Left lung (tissue), 10 donors: ENCODE data around the gene NAA38. TPM values are rescaled to one million over a fixed set of nuclear protein-coding genes. Genes with fewer than 3 reads are reported as not detected.

ENCODE experiments used
- ATAC-seq: fragments of 200-7000 bp; cut with Tn5 transposase; one replicate; pipeline ENCODE4 v1.9.1; 2020; ENCODE audit warnings: moderate library complexity
- DNase-seq, 4 donors: peaks; one replicate each; pipeline ENCODE4 v3.0.0-alpha.2; 2013 to 2020
- H3K27ac ChIP-seq, 2 donors: fragments of 200-600 bp; sonication (generic) in 1 of 2; one replicate each; pipeline versions ENCODE4 v1.5.0 to v1.8.0; 2020 to 2021
- H3K27me3 ChIP-seq, 2 donors: fragments of 200-600 bp; sonication (generic) in 1 of 2; one replicate each; pipeline versions ENCODE4 v1.5.0 to v1.8.0; 2020 to 2021
- H3K36me3 ChIP-seq, 2 donors: fragments of 200-600 bp; sonication (generic) in 1 of 2; one replicate each; pipeline versions ENCODE4 v1.5.0 to v1.8.0; 2020 to 2021
- H3K4me1 ChIP-seq, 2 donors: fragments of 200-600 bp; one replicate each; pipeline ENCODE4 v1.8.0; 2021
- H3K4me3 ChIP-seq, 2 donors: fragments of 200-600 bp; sonication (generic) in 1 of 2; one replicate each; pipeline versions ENCODE4 v1.5.0 to v1.8.0; 2020 to 2021; ENCODE audit warnings: mild to moderate bottlenecking in 1 of 2
- H3K9me3 ChIP-seq, 2 donors: fragments of 200-600 bp; sonication (generic) in 1 of 2; one replicate each; pipeline versions ENCODE4 v1.5.0 to v1.8.0; 2020 to 2021
- intact Hi-C, 2 donors: fragments of 100-400 bp; cut with DNase I; formaldehyde crosslinking; loops; one replicate each; pipeline versions ENCODE4 v1.11.2 to v1.14.2; 2022
- polyA plus RNA-seq, 6 donors: library from polyadenylated mRNA; unstranded; fragments of 120-200 nt; gene quantifications; one replicate each; pipeline ENCODE4 v1.2.1, GENCODE V29; 2013; ENCODE audit not compliant: insufficient read length in 6 of 6
- total RNA-seq, 2 donors: library from RNA; stranded (reverse); fragmentation: NEBNext Ultra II Directional; extraction: Animal tissue kit (Norgen Biotek cat#: 25700); gene quantifications; one replicate each; pipeline ENCODE4 v1.2.1, GENCODE V29; 2021
- TF ChIP-seq, protein P1 (sequence below), 2 donors: fragments of 200-600 bp; sonication (generic) in 1 of 2; IDR thresholded peaks; one replicate each; pipeline versions ENCODE4 v1.5.0 to v1.8.0; 2021; ENCODE audit warnings: antibody characterized with exemption in 2 of 2
- donor health status: DM: no; HTN: yes; CAD: no.
- donor health status: DM: no; HTN: no; CAD: no.

The NAA38 gene
- total and polyA plus RNA-seq, 8 donors: 56.3 to 95.7 (median 74.2) TPM

DNA sequence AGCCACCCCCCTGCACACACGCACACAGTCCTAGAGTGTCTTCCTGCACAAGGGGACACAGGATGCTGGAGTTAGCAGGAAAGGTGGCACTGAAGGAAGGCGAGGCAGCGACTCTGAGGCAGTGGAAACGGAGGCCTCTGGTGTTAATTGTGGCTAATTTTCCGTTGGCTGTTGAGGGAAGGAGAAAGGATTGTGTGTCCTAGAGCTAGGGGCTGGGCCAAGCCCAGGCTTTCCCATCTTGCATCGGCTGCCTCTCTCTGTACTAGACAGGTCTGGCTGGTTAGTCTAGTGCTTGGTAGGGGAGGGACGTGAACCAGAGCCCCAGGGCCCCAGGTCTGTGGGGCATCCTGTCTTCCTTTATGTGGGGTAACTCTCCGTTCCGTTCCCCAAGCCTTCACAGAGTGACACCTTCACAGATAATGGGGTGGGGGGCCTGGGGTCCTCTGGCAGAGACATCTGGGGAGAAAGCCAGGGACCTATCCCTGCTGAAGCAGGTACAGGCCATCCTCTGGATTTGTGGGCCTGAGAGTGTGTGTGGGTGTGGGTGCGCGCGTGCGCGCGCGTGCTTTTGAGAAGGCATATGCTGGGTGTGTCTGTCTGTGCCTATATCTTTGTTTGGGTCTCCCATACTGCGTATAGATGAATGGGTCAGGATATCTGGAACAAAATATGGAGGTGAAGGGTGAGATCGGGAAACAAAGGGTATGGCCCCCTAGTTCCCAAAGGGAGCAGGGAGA lies 31.0 kb upstream of the NAA38 start, which contains the start of gene CHD3:
TSS of gene CHD3 (plus strand) at position 606 of the 737 bp plus-strand sequence. CDS start 212 bp downstream, outside the sequence.
- Histone ChIP-seq H3K4me3 (peak within 1 kb of the TSS; percentile 24 to 89), H3K36me3 (peaks cover 0 to 27% of the 10 kb centered on the region in 2 donors), H3K27me3 (no peaks in the 10 kb centered on the region), H3K9me3 (no peaks in the 10 kb centered on the region), H3K27ac (peak within 1 kb of the TSS; percentile 91 to 97), H3K4me1 (peaks cover 24 to 59% of the 10 kb centered on the region in 2 donors)
- TF ChIP-seq, protein P1, sequence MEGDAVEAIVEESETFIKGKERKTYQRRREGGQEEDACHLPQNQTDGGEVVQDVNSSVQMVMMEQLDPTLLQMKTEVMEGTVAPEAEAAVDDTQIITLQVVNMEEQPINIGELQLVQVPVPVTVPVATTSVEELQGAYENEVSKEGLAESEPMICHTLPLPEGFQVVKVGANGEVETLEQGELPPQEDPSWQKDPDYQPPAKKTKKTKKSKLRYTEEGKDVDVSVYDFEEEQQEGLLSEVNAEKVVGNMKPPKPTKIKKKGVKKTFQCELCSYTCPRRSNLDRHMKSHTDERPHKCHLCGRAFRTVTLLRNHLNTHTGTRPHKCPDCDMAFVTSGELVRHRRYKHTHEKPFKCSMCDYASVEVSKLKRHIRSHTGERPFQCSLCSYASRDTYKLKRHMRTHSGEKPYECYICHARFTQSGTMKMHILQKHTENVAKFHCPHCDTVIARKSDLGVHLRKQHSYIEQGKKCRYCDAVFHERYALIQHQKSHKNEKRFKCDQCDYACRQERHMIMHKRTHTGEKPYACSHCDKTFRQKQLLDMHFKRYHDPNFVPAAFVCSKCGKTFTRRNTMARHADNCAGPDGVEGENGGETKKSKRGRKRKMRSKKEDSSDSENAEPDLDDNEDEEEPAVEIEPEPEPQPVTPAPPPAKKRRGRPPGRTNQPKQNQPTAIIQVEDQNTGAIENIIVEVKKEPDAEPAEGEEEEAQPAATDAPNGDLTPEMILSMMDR (IDR thresholded peaks at IDR 0.05): no peak
- ATAC-seq: peak; percentile 57
- intact Hi-C loops: no loop called here
- peak in 3 of 4 donors; percentile 41 to 72 (median 50) for DNase-seq

DNA sequence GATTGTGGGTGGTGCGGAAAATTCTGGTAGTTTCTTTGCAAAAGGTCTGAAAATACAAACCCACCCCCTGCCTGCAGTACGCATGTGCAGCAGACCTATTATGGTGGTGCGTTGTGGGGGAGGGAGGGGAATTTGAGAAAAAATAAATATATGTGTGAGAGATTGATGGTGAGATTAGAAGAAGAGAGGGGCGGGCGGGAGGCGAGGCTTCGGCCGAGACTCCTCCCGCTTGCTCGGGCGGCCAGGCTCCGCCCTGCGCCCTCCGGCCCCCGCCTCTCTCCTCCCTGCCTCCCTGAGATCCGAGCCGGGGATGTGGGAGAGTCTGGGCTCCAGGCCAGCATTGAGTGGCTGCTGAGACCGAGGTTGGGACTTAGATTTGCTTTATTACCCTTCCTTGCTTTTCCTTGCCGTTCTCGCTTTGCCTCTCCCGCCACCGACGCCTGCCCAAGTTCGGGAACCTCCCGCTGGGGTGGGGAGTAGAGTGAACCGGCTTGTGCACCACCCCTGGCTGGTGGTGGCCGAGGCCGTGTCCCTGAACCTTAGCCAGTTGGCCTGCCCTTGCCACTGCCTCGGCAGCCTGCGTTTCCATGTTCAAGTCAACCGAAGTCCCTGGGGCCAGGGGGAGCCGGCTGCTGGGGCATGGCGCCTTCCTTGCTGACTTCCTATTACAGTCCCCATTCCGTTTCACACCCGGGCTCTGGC lies 30.3 kb upstream of the NAA38 start:
- peak overlapping the region; percentile 24 to 89 for H3K4me3 ChIP-seq
- H3K27ac ChIP-seq: peak overlapping the region; percentile 91 to 97
- intact Hi-C loops: no loop called here
- no peaks in the 10 kb centered on the region for H3K9me3 ChIP-seq
- DNase-seq: peak; percentile 95 to 98 (median 97)
- H3K4me1 ChIP-seq: peaks cover 24 to 65% of the 10 kb centered on the region in 2 donors
- H3K27me3 ChIP-seq: no peaks in the 10 kb centered on the region
- peaks cover 0 to 20% of the 10 kb centered on the region in 2 donors for H3K36me3 ChIP-seq
- TF ChIP-seq, protein P1 (IDR thresholded peaks at IDR 0.05): no peak
- peak; percentile 88 for ATAC-seq

DNA sequence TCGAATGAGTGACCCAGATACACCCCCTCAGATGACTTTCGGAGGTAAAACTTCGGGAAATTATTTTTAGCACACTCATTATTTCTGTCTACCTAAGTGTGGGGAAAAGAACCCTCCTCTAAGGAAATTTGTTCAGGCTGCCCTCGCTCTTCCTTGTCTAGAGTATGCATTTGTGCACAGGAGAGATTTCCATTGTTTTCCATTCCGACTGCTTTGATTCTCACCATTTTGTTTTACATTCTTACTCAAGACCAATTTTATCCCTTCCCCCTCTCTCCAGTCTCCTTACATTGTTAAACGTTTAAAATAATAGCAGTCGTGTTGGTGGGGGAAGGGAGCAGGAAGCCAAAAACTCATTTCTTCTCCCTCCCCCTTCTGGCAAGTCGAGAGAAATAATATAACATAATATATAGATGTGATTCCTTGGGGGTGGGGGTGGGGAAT lies 29.7 kb upstream of the NAA38 start:
- no peaks in the 10 kb centered on the region for H3K27me3 ChIP-seq
- no peak for ATAC-seq
- H3K4me1 ChIP-seq: peaks cover 24 to 70% of the 10 kb centered on the region in 2 donors
- H3K27ac ChIP-seq: peak overlapping the region; percentile 88 to 97
- intact Hi-C loops: no loop called here
- TF ChIP-seq, protein P1 (IDR thresholded peaks at IDR 0.05): no peak
- peaks cover 0 to 16% of the 10 kb centered on the region in 2 donors for H3K36me3 ChIP-seq
- H3K9me3 ChIP-seq: no peaks in the 10 kb centered on the region
- peak overlapping the region; percentile 78 to 89 for H3K4me3 ChIP-seq
- DNase-seq: no peak

DNA sequence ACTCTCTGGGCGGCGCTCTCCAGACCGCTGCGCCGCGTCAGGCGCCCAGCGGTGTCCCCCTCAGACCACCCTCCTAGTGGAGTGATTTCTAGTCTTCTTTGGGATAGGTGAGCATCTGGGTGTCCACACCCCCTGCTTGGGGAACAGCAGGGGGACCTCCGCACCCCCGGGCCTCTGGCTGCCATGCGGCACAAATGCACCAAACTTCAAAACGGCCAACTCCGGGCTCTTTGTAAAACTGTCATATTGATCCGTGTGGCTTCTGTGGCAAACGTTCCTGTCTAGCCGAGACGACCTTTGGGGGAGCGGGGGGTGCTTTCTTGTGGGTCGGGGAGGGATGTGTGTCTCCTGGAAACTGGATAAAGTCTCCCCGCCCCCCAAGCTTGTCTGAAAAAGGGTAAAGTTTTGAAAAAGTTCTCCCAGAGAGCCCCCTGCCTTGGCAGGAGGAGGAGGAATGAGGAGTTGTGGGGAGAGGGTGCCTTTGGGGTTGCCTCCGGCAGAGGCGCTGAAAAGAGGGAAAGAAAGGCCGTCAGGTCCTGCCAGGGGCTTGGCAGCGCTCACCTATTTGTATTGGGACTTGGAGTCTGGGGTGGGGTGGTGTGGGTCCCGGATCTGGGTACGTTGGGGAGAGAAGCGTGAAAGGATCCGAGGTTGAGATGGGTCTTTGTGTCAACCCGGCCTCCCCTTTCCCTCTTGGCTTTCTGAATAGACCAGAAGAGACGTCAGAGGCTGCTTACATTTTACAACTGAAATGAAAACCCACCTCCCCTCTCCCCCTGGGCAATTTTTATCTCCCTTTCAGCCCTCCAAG lies 29.1 kb upstream of the NAA38 start:
- Histone ChIP-seq H3K4me3 (peak overlapping the region; percentile 78 to 89), H3K4me1 (peaks cover 24 to 74% of the 10 kb centered on the region in 2 donors), H3K9me3 (no peaks in the 10 kb centered on the region), H3K36me3 (peaks cover 0 to 10% of the 10 kb centered on the region in 2 donors), H3K27ac (peak overlapping the region; percentile 88 to 97), H3K27me3 (no peaks in the 10 kb centered on the region)
- DNase-seq (peak in 3 of 4 donors; percentile 48 to 59 (median 56)), ATAC-seq (peak; percentile 1)
- intact Hi-C loops: no loop called here
- TF ChIP-seq, protein P1 (IDR thresholded peaks at IDR 0.05): no peak
